GM21619 (cell line): ENCODE data around the gene OFD1.
"Not testable (repeated sequence)": the region's sequence is repeated elsewhere in the genome, so short reads cannot be mapped to it uniquely, and the experiment has no call there.

Source experiments
- ATAC-seq: cut with Tn5 transposase; IDR thresholded peaks from one replicate; pipeline ENCODE4 v1.9.1; 2021; ENCODE audit not compliant: unreplicated experiment

The OFD1 gene

DNA sequence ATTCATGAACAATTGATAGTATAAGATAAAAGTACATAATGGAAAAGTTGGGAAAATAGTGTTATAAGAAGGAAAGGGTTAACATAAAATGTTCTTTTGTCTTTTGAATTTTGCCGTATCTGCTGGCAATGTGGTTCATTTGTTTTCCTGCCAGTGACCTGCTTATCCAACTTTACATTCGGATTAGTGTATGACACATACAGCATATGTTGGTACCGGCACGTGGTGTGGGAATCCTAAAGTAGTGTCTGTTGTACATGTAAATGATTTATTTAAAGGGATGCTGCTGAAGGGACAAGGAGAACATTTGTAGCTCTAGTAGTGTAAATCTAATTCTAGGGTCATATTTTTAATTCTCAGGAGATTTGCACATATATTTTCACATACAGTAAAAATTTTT, 34.2 kb upstream of the OFD1 start:
- no peak for ATAC-seq

DNA sequence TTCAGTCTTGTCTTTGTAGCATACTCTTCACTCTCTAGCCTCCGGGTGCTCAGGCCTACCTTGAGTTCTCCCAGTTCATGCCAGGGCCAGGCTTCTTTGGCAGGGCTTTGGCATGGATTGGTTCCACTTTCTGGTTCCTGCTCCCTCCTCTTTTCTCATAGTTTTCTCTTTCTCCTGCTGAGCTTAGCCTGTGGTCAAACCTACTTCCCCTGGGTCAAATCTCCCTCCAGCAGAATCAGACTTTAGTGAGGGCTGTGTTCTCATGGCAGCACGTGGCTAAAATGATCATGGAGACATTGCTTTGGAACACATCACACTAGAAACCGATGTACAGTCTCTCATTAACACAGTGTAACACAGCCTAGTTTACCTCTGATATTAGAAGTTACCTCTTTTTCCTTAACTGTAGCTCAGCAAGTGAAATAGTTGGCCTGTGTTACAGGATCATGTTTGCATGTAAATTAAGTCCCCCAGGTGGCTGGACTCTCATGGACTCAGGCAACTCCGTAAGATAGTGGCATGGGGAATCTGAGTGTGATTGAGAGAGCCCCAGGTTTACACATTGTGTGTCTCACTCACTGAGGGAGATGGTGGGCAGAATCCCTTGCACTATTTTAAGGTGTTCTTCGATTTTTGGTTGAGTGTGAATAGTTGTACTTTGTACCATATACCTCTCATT, 32.3 kb upstream of the OFD1 start:
- ATAC-seq, result no peak

DNA sequence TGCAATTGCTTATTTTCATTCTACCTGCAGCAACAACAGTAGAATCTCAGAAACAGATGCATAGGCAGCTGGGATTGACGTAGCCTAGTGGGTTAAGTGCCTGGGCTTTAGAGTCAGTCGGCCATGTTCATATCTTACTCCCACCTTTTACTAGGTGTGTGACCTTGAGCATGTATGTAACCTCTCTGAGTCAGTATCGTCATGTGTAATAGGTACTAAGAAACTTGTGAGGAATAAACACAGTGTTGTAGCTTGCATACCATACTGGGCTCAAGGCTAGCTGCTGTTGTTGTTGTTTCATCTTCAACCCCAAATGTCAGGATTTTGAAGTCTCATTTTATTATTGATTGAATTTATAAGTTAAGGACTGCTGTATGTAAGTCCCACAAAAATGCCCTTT, 31.4 kb upstream of the OFD1 start:
- no peak for ATAC-seq

DNA sequence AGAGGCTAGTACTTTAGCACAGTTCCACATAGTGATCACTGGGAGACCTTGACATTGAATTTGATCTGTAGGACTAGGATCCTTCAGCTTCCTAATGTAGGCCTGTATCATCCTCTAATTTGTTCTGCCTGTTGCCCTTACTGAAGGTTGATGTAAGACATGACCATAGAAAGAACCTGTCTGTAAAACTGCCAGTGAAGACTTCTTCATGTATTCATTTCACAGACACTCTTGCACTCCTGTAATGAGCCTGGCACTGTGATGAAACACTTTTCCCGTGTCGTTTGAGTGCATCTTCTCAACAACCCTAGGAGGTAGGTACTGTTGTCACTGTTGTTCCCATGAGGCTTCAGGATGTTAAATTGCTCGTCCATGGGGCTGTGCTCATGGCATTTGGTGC, 31.0 kb upstream of the OFD1 start:
- no peak for ATAC-seq

DNA sequence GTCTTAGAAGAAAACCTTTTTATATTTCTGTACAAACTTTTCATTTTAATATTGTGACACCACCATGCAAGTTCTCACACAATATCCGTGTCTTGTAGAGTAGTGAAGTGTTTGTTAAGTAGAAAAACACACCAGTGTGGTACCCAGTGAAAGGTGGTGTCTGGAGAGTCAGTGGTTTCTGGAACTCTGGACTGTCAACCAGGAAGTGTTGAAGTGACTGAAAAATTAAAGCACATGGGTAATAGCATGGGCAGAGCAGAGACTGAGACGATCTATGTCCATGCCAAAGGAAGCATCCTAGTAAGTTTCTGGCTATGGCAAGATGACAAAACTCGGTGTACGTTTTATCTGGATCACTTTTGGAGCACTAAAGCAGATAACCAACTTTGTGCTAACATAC, 23.4 kb upstream of the OFD1 start:
- ATAC-seq, result no peak

DNA sequence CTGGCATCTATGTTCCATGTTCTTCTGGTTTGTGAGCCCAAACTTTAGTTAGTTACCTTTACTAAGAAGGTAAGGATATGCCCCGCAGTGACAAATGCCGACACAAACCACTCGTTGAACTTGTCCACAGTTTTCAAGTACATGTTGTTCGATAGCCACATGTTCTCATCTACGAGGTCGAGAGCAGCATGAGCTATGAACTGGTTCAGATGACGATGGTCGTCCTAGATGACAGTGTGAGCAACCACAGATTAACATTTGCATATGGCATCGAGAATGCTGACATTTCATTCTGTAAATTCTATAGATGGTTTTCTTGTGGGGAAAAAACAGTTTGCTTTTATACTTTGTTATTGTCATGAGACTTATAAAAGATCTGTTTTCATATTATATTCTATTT, 18.1 kb upstream of the OFD1 start:
- no peak for ATAC-seq

DNA sequence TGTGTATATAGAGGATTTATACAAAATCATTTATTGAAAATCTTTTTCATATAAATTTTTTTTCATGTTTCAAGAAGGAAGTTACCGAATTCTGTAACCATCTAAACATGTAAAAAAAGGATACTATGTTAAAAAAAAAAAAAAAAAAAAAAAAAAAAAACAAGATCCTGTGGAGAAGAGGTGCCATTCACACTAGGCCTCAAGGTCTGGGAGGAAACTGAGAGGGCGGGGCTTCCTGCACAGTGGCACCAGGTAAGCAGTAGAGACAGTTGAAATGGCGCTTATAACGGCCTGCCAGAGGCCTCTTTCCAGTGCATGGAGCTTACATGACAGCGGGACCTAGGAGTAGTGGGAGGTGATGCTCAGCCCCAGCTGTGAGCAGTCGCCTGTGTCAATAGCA, 17.6 kb upstream of the OFD1 start:
- ATAC-seq, result no peak

DNA sequence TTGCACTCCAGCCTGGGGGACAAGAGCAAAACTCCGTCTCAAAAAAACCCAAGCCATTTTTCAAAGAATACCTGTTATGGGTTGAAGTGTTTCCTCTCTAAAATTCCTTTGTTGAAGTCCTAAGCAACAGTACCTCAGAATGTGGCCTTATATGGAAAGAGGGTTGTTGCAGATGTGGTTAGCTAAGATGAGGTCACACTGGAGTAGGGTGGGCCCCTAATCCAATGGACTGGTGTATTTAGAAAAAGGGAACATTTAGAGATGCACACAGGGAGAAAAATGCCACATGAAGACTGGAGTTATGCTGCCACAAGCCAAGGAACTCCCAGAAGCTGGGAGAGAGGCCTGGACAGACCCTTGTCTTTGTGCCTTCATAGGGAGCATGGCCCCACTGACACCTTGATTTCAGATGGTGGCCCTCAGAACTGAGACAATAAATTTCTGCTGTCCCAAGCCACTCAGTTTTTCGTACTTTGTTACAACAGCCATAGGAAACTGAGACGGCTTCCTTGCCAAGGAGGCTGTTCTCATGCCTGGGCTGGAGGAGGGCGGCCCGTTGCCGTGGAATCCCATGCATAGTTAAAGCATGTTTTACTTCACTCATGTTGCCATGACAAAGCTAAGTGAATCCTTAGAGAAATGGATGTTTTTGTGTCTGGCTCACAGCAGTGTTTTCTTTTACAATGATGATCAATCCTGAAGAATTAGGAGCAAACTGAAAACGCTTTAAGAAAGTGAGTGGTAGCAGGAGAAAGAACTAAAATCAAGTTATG, 16.7 kb upstream of the OFD1 start:
- no peak for ATAC-seq

DNA sequence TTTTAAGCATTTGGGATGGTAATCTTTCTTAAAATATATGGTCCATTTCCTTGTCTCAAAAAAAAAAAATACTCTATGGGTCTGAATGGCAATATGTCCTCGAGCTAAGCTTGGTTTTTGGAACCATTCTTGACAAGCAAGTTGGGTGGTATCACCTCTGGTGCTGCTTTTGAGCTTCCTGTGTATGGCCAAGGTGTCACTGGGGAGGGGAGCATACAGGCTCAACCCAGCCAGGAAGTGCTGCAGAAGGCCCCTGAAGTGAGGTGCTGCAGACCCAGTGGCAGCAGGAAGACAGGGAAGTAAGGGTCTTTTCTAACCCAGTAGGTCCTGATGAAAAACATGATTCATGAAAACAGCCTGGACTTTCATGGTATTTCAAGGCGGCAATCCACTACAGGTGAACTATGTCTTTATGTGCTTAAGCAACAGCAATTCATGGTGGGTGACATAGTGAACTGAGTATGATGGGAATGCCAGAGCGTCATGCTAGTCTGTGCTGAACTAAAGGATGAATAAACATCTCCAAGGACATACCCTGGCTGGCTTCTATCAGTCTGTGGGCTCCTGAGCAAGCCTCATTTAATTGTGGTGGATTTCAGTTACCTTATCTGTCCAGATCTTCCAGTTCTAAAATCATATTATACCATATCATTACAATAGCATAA, 15.2 kb upstream of the OFD1 start:
- ATAC-seq, result no peak

DNA sequence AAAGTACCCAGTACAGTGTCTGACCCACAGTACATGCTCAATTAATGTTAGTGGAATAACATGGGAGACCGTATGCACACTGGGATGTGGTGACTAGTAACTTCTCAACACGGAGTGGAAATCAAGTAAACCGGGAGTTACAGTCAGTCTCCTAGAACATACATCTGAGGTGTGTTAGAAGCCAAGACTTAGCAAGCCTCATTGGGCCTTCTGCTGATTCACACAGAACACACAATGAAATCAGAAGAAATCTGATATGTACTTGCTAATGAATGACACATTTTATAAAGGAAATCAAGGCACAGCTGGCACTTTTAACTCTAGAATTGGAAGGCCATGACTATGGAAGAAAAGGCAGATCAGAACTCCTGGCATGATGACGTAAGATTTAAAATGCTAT, 13.2 kb upstream of the OFD1 start:
- no peak for ATAC-seq

DNA sequence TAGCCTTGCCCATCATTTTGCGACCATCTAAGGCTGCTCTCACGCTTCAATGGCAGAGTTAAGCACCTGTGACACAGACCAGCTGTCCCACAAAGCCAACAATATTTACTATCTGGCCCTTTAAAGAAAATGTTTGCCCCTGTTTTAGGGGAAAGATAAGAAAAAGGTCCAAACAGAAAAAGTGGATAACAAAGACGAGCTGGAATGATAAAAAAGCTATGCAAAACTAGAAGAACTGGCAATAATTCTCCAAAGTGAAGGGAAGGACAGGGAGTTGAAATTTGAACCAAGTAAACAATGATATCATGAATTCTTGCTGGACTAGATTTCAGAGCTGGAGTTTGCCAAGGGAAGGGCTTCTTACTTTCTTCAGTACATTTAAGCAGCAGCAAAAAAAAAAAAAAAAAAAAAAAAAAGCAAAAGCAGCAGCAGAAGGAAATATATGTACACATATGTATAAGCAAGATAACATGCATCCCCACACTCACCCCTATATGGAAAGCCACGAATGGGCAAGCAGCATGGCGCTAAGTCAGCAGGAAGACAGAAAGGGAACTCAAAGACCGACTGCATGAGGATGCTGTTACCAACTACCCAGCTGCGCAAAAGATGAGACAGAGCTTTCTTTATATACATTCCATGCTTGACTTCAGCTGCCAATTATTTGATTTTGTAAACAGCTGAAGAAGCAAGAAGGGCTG, 12.6 kb upstream of the OFD1 start:
- no peak for ATAC-seq

DNA sequence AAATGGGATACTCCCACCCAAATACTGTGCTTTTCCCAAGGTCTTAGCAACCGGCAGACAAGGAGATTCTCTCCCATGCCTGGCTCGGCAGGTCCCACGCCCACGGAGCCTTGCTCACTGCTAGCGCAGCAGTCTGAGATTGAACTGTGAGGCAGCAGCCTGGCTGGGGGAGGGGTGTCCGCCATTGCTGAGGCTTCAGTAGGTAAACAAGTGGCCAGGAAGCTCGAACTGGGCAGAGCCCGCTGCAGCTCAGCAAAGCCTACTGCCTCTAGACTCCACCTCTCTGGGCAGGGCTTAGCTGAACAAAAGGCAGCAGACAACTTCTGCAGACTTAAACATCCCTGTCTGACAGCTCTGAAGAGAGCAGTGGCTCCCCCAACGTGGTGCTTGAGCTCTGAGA, 9.7 kb upstream of the OFD1 start:
- not testable (repeated sequence) for ATAC-seq

DNA sequence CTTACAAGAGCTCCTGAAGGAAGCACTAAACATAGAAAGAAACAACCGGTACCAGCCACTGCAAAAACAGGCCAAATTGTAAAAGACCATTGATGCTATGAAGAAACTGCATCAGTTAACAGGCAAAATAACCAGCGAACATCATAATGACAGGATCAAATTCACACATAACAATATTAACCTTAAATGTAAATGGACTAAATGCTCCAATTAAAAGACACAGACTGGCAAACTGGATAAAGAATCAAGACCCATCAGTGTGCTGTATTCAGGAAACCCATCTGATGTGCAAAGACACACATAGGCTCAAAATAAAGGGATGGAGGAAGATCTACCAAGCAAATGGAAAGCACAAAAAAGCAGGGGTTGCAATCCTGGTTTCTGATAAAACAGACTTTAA, 8.0 kb upstream of the OFD1 start:
- ATAC-seq, result not testable (repeated sequence)

DNA sequence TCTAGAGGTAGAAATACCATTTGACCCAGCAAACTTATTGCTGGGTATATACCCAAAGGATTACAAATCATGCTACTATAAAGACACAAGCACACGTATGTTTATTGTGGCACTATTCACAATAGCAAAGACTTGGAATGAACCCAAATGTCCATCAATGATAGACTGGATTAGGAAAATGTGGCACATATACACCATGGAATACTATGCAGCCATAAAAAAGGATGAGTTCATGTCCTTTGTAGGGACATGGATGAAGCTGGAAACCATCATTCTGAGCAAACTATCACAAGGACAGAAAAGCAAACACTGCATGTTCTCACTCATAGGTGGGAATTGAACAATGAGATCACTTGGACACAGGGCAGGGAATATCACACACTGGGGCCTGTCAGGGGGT, 4.0 kb upstream of the OFD1 start:
- ATAC-seq, result not testable (repeated sequence)

DNA sequence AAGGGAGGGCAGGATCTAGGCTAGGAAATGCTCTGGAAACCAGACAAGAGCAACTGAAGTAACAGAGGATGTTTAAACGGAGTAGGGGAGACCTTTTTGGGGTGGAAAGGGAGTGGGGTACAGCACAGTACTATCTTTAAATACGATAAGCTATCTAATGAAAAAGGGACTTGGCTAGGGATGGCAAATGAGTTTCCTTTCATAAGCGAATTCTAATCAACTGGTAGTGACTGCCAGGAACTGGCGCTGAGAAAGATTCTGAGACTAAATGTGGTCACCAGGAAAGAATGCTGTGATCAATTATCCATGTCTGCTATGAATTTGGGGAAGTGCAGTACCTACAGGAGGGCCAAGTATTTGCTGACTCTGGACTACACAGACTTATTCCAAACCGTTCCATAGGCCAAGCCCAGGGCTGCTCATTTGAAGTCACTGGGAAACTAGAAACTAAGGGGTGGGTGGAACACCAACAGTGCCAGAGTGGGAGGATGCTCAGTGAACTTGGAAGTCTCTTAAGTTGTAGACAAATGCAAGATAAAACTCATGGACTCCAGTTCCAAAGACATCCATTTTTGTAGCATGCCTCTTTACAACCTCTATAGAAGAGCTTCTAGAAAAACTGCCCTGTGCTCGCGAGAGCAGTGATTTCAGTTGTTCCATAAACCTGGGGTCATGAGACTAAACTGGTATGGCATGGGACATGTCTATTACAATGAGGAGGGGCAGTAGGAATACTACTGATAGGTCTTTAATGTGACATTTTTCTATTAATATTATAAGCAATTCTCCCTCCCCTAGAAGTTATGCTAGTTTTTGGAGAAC, 2.1 kb upstream of the OFD1 start:
- no peak for ATAC-seq

DNA sequence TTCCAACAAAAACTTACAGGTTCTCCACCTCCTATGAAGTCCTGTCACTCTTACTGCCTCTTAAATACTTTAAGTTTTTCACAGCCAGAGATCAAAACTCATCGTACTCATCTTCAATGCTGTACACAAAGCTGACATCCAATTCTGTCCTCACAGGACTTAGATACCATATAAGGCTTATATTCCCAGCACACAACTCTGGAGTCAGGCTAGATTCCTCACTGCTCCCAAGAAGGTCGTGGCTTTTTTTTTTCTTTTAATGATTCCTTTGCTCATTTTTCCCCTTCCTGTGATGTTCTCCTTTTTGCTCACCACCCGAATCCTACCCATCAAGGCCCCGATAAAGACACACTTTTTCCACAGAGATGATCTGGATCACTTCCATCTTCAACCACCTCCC, 1.0 kb upstream of the OFD1 start:
- ATAC-seq, result no peak

DNA sequence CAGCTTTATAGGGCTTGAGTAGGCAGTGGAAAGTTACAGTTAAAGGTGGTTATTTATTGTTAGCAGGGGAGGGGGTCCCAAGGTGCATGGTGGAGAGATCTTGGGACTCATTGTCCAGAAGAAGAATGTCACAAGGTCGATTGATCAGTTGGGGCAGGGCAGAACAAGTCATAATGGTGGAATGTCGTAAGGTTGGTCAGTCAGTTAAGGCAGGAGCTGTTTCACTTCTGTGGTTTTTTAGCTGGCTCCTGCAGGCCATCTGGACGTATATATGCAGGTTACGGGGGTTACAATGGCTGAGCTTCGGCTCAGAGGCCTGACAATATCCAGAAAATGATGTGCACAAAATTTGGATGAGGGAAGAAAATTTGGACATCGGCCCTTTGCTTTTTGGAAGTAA, 7.1 kb downstream of the OFD1 start:
- ATAC-seq, result no peak

DNA sequence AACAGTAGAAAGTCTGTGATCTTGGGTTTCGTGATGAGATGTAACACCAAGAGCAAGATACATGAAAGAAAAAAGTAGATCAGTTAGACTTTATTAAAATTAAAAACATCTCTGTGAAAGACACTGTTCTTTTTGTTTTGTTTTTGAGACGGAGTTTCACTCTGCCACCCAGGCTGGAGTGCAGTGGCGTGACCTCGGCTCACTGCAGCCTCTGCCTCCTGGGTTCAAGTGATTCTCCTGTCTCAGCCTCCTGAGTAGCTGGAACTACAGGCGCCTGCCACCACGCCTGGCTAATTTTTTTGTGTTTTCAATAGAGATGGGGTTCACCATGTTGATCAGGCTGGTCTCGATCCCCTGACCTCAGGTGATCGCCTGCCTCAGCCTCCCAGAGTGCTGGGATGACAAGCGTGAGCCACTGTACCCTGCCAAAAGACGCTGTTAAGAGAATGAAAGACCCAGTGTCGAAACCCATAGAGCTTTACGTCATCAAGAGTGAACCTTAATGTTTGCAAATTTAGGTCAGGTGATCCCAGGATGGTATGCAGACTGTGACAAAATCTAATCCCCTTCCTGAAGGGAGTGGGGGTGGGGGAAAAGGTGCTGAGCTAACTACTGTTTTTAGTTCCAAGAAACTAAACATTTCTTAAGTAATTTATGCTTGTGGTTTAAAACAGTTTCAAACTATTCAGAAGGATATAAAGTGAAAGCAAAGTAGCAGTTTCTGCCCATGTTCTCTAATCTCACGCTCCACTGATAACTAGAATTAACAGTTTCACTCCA, 8.0 kb downstream of the OFD1 start:
- peak; percentile 90 for ATAC-seq

DNA sequence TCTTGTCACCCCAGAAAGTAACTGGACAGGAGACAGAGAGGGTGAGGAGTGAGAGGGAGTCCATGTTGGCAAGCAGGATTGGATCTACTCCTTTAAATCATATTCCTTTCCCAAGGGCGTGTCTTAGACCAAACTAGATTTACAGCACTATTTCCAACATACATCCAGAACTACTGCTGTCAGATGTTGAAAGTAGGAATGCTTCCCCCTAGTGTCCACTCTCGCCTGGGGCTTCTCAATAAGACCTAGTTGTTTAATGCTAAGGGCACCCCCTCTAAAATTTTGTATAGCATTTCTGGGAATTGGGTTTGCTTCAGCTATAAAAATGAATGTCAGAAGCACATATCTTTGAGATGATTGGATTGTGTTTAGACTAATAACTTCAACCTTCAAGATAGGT, 13.3 kb downstream of the OFD1 start:
- ATAC-seq, result no peak

DNA sequence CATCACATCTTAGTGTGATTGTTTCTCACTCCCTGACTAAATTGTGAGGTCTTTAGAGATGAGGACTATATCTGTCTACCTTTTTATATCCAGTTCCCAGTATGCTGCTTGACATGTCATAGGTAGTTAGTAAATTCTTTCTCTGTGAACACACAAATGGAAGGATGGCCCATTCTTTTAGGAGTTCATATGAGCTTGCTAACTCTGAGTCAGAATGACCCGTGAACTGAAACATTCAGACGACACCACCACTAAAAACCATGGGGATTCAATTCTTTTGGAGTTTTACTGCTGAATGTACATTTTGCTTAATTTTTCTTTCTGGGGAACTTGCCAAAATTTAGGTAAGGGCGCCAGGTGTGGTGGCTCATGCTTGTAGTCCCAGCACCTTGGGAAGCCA, 13.9 kb downstream of the OFD1 start:
- ATAC-seq, result no peak
